AG09319 (cell line): ENCODE data around the gene LRRC47.

Experiments used
- DNase-seq: peaks from one replicate; pipeline ENCODE4 v3.0.0-alpha.2; 2010; ENCODE audit warnings: low read depth; ENCODE audit errors: extremely low read depth
- TF ChIP-seq, protein P1 (sequence below): IDR thresholded peaks from 2 replicates; pipeline ENCODE4 v1.5.1; 2011; ENCODE audit warnings: low read depth, mild to moderate bottlenecking, inconsistent platforms, low read length, moderate library complexity

Gene LRRC47

DNA sequence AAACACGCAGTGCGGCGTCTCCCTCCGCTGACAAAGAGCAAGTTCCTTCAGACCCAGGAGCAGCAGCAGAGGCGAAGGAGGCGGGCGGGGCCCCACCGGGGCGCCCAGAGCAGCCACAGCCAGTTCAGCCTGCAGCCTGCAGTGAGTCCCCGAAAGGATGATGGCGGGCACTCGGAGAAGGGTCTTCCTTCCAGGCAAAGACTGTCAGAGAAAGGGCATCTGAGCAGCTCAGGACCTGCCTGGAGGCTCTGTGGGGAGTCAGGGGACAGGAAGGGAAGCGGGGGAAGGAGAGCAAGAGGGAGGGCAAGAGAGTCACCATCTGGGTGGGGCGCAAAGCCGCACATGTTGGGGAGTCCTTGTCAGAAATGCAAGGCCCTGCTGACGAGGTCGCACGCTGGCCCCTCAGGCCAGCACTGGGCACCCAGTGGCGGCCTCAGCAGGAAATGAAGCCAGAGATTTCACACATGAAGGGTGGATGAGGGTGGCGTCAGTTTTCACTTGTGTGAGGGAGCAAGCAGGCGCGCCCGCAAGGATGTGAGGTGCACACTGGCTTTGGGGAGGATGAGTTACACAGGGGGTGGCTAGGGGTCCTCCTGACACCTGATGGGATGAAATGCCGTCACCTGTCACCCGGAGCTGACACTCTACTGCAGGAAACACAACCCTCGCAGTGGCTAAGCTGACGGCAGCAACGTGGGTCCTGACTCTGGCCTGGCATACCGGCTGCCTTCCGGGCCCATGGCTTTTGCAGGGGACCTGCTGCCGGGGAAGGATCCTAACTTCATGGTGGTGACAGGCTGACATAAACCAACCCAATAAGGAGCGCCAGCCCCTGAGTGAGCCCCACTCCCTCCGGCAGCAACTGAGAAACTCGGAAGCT lies 6.6 kb downstream of the LRRC47 start:
- DNase-seq: no peak
- TF ChIP-seq, protein P1, sequence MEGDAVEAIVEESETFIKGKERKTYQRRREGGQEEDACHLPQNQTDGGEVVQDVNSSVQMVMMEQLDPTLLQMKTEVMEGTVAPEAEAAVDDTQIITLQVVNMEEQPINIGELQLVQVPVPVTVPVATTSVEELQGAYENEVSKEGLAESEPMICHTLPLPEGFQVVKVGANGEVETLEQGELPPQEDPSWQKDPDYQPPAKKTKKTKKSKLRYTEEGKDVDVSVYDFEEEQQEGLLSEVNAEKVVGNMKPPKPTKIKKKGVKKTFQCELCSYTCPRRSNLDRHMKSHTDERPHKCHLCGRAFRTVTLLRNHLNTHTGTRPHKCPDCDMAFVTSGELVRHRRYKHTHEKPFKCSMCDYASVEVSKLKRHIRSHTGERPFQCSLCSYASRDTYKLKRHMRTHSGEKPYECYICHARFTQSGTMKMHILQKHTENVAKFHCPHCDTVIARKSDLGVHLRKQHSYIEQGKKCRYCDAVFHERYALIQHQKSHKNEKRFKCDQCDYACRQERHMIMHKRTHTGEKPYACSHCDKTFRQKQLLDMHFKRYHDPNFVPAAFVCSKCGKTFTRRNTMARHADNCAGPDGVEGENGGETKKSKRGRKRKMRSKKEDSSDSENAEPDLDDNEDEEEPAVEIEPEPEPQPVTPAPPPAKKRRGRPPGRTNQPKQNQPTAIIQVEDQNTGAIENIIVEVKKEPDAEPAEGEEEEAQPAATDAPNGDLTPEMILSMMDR: no peak

- TF ChIP-seq, protein P1: no peak
- DNase-seq: no peak
Observed at GRCh38 chr1:3788756-3789420, 7.4 kb downstream of the LRRC47 start.

- no peak for DNase-seq
- TF ChIP-seq, protein P1: no peak
Observed at GRCh38 chr1:3787745-3788605, 8.3 kb downstream of the LRRC47 start.

DNA sequence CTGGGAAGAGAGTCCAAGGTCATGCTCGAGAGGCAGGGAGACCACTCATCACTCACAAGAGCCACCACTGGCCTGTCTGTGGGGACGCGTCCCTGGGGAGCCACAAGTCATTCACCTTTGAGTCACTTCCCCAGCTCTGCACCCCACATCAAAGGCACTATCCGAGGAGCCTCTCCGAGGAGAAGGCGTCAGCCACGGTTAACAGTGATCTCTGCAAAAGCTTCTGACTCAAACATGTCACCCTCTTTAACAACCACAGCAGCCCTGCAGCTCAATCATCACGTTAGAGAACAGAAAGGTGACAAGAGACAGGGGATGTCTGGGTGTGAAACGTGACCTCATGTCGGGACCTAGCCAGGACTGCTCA lies 9.0 kb downstream of the LRRC47 start:
- no peak for DNase-seq
- TF ChIP-seq, protein P1: no peak

DNA sequence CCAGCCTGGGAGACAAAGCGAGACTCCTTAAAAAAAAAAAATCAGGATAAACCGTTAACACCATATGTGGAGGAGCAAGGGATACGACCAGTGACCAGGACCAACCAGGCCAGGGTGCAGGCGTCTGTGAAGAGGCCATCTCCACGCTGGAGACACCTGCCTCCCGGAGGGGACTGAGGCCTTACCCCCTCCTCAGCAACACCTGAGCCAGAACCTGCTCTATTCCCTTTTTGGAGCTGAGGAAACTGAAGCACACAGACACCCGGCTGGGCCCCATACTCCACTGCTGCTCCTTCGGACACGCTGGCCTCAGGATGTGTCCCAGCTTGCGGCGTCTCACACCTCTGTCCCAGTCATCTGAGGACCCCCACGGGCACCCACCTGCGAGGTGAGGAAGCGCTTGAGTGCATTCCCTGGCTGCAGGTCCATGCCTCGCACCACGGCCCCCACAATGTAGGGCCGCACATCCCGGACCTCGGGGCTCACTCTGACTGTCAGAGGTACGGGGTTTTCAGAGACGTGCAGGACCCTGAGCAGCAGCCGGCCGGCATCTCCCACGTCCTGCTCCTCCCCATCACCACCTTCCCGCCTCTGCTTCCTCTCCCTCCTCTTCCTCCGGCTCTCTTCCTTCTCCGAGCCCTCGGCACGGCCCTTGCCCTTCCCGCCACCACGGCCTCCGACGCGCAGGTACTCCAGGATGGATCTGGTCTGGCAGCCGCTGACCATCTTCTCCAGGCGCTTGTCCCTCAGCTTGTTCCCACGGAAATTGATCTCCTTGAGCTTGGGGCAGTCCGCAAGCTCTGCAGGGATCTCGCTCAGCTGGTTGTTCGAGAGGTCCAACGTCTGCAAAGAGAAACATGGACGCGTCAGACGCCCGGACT lies 9.6 kb downstream of the LRRC47 start:
- DNase-seq: no peak
- TF ChIP-seq, protein P1: no peak

GRCh38 chr1:3785456-3786157 lies 10.7 kb downstream of the LRRC47 start:
- no peak for DNase-seq
- TF ChIP-seq, protein P1: no peak; the same call in 1 of the 2 replicates
